HepG2 (cell line): ENCODE results near the gene C12orf43. TPM values are rescaled to one million over a fixed set of nuclear protein-coding genes. Genes with fewer than 3 reads are reported as not detected.

Experiments
- FOXC1 ChIP-seq: sonication (generic); formaldehyde crosslinking; IDR thresholded peaks from 2 replicates; pipeline ENCODE4 v1.8.0; 2022; ENCODE audit warnings: mild to moderate bottlenecking, missing genetic modification reagents, borderline replicate concordance
- HNRNPH1 ChIP-seq: fragments of 200-400 bp; formaldehyde crosslinking; optimal IDR thresholded peaks from 2 replicates; pipeline ENCODE3; 2017; ENCODE audit warnings: mild to moderate bottlenecking, low read depth, low read length
- KAT2B ChIP-seq: fragments of 150-350 bp; IDR thresholded peaks from 2 replicates; pipeline ENCODE4 v1.6.1; 2014; ENCODE audit warnings: low read depth, low read length, borderline replicate concordance
- KDM2A ChIP-seq: sonication (generic); formaldehyde crosslinking; IDR thresholded peaks from 2 replicates; pipeline ENCODE4 v1.4.0; 2020; ENCODE audit warnings: low read depth, missing genetic modification reagents, borderline replicate concordance
- NCOA5 ChIP-seq: sonication (generic); formaldehyde crosslinking; IDR thresholded peaks from 2 replicates; pipeline ENCODE4 v1.4.0; 2020; ENCODE audit warnings: missing genetic modification reagents
- PCBP1 ChIP-seq: fragments of 200-400 bp; formaldehyde crosslinking; IDR thresholded peaks from 2 replicates; pipeline ENCODE4 v1.6.1; 2017; ENCODE audit warnings: mild to moderate bottlenecking, low read depth, low read length, borderline replicate concordance
- PHF20 ChIP-seq: sonication (generic); formaldehyde crosslinking; IDR thresholded peaks from 2 replicates; pipeline ENCODE4 v1.5.0; 2020; ENCODE audit warnings: mild to moderate bottlenecking, missing genetic modification reagents
- PHF5A ChIP-seq: IDR thresholded peaks from one replicate; pipeline ENCODE4 v1.6.1; 2018; ENCODE audit warnings: low read depth, missing genetic modification reagents; ENCODE audit not compliant: unreplicated experiment
- SATB2 ChIP-seq: sonication (generic); formaldehyde crosslinking; IDR thresholded peaks from 2 replicates; pipeline ENCODE4 v1.5.0; 2020; ENCODE audit warnings: missing genetic modification reagents
- SMARCC2 ChIP-seq: fragments of 450-650 bp; IDR thresholded peaks from 2 replicates; pipeline ENCODE4 v1.6.1; 2017; ENCODE audit warnings: antibody characterized with exemption, mild to moderate bottlenecking
- THYN1 ChIP-seq: sonication (generic); formaldehyde crosslinking; IDR thresholded peaks from 2 replicates; pipeline ENCODE4 v1.8.1; 2023; ENCODE audit warnings: low read depth, mild to moderate bottlenecking, moderate library complexity, missing genetic modification reagents, borderline replicate concordance
- ZNF264 ChIP-seq: sonication (generic); formaldehyde crosslinking; IDR thresholded peaks from 2 replicates; pipeline ENCODE4 v1.4.0; 2020; ENCODE audit warnings: missing genetic modification reagents
- ZNF329 ChIP-seq: sonication (generic); formaldehyde crosslinking; IDR thresholded peaks from 2 replicates; pipeline ENCODE4 v1.9.0; 2021; ENCODE audit warnings: low read depth, mild to moderate bottlenecking, missing genetic modification reagents
- ZNF589 ChIP-seq: sonication (generic); formaldehyde crosslinking; conservative IDR thresholded peaks from 2 replicates; pipeline ENCODE4 v1.8.0; 2022; ENCODE audit warnings: mild to moderate bottlenecking, moderate library complexity, missing genetic modification reagents
- ZNF780A ChIP-seq: sonication (generic); formaldehyde crosslinking; IDR thresholded peaks from 2 replicates; pipeline ENCODE4 v1.8.0; 2022; ENCODE audit warnings: mild to moderate bottlenecking, missing genetic modification reagents, moderate library complexity
- ZNF781 ChIP-seq: sonication (generic); formaldehyde crosslinking; IDR thresholded peaks from 2 replicates; pipeline ENCODE4 v1.5.1; 2020; ENCODE audit warnings: borderline replicate concordance, mild to moderate bottlenecking, missing genetic modification reagents; ENCODE audit errors: not compliant biosample characterization
- ZNF788 ChIP-seq: sonication (generic); formaldehyde crosslinking; IDR thresholded peaks from 2 replicates; pipeline ENCODE4 v1.5.0; 2020; ENCODE audit warnings: mild to moderate bottlenecking, missing genetic modification reagents, borderline replicate concordance
- ZSCAN20 ChIP-seq: sonication (generic); formaldehyde crosslinking; IDR thresholded peaks from 2 replicates; pipeline ENCODE4 v1.4.0; 2020; ENCODE audit warnings: missing genetic modification reagents, mild to moderate bottlenecking, borderline replicate concordance
- ZSCAN31 ChIP-seq: sonication (generic); formaldehyde crosslinking; IDR thresholded peaks from 2 replicates; pipeline ENCODE4 v1.5.0; 2020; ENCODE audit warnings: low read depth, mild to moderate bottlenecking, missing genetic modification reagents
- polyA plus RNA-seq, 8 experiments: library from polyadenylated mRNA; depleted of rRNA in 3 of 8; stranded (reverse) in 7 of 8; unstranded in 1 of 8; fragments of >200 nt; fragmentation: Illumina TruSeq in 4 of 8; extraction: Trizol in 4 of 8; gene quantifications; 2 replicates each; pipeline versions ENCODE4 v1.2.1 to v1.2.3, GENCODE V29; 2011 to 2016; ENCODE audit warnings: low read depth in 4 of 8, missing spikeins in 1 of 8, mixed read lengths in 1 of 8; ENCODE audit not compliant: insufficient read depth in 1 of 8
- total RNA-seq, 5 experiments: library from RNA; depleted of rRNA; stranded (reverse); fragments of >200 nt; fragmentation: Illumina TruSeq; extraction: Trizol; gene quantifications; 2 replicates each; pipeline ENCODE4 v1.2.3, GENCODE V29; 2016; ENCODE audit warnings: low read depth in 1 of 5
- TF ChIP-seq, protein P1 (sequence below): sonication (generic); formaldehyde crosslinking; IDR thresholded peaks from 2 replicates; pipeline ENCODE4 v1.4.0; 2020; ENCODE audit warnings: mild to moderate bottlenecking, missing genetic modification reagents
- TF ChIP-seq, protein P2 (sequence below): sonication (generic); formaldehyde crosslinking; IDR thresholded peaks from 2 replicates; pipeline ENCODE4 v1.5.1; 2020; ENCODE audit warnings: missing genetic modification reagents, mild to moderate bottlenecking, borderline replicate concordance
- TF ChIP-seq, protein P3 (sequence below): sonication (generic); formaldehyde crosslinking; IDR thresholded peaks from 2 replicates; pipeline ENCODE4 v1.4.0; 2020; ENCODE audit warnings: missing genetic modification reagents, mild to moderate bottlenecking, borderline replicate concordance

The C12orf43 gene
- total and polyA plus RNA-seq, 2 of the 13 experiments (the other 11 are each of a cell fraction or from before 2014, with no cell fraction given), result 7.9 to 11.1 TPM

GRCh38 chr12:120978296-120979219, 37.7 kb downstream of the C12orf43 start, which contains the start of gene HNF1A (continued):
- peak; percentile 90 for TF ChIP-seq PCBP1
- TF ChIP-seq ZSCAN31 (CRISPR knock-in tag), result no peak
- no peak for TF ChIP-seq SATB2 (CRISPR knock-in tag)
- no peak for TF ChIP-seq NCOA5
- TF ChIP-seq, protein P1, sequence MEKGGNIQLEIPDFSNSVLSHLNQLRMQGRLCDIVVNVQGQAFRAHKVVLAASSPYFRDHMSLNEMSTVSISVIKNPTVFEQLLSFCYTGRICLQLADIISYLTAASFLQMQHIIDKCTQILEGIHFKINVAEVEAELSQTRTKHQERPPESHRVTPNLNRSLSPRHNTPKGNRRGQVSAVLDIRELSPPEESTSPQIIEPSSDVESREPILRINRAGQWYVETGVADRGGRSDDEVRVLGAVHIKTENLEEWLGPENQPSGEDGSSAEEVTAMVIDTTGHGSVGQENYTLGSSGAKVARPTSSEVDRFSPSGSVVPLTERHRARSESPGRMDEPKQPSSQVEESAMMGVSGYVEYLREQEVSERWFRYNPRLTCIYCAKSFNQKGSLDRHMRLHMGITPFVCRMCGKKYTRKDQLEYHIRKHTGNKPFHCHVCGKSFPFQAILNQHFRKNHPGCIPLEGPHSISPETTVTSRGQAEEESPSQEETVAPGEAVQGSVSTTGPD (CRISPR knock-in tag), result 0 out of 2 replicates have a peak, but pooled peaks have one; percentile 28
- peak; percentile 38; the same call in 1 of the 2 replicates for TF ChIP-seq KDM2A (CRISPR knock-in tag)
- peak; percentile 71 for TF ChIP-seq FOXC1 (CRISPR knock-in tag)
- no peak for TF ChIP-seq ZNF780A (CRISPR knock-in tag)
- TF ChIP-seq, protein P2, sequence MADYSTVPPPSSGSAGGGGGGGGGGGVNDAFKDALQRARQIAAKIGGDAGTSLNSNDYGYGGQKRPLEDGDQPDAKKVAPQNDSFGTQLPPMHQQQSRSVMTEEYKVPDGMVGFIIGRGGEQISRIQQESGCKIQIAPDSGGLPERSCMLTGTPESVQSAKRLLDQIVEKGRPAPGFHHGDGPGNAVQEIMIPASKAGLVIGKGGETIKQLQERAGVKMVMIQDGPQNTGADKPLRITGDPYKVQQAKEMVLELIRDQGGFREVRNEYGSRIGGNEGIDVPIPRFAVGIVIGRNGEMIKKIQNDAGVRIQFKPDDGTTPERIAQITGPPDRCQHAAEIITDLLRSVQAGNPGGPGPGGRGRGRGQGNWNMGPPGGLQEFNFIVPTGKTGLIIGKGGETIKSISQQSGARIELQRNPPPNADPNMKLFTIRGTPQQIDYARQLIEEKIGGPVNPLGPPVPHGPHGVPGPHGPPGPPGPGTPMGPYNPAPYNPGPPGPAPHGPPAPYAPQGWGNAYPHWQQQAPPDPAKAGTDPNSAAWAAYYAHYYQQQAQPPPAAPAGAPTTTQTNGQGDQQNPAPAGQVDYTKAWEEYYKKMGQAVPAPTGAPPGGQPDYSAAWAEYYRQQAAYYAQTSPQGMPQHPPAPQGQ, result no peak
- no peak for TF ChIP-seq PHF20 (CRISPR knock-in tag)
- TF ChIP-seq HNRNPH1, result peak; percentile 82
- peak; percentile 63 for TF ChIP-seq PHF5A (CRISPR knock-in tag)
- TF ChIP-seq SMARCC2, result no peak
- TF ChIP-seq KAT2B, result no peak
- TF ChIP-seq ZSCAN20 (CRISPR knock-in tag), result peak; percentile 74; the same call in 1 of the 2 replicates
- TF ChIP-seq ZNF781 (CRISPR knock-in tag), result no peak
- TF ChIP-seq THYN1 (CRISPR knock-in tag), result no peak
- TF ChIP-seq ZNF329 (CRISPR knock-in tag), result no peak
- TF ChIP-seq ZNF589, result no peak
- no peak; the same call in 1 of the 2 replicates for TF ChIP-seq ZNF264 (CRISPR knock-in tag)
- TF ChIP-seq, protein P3, sequence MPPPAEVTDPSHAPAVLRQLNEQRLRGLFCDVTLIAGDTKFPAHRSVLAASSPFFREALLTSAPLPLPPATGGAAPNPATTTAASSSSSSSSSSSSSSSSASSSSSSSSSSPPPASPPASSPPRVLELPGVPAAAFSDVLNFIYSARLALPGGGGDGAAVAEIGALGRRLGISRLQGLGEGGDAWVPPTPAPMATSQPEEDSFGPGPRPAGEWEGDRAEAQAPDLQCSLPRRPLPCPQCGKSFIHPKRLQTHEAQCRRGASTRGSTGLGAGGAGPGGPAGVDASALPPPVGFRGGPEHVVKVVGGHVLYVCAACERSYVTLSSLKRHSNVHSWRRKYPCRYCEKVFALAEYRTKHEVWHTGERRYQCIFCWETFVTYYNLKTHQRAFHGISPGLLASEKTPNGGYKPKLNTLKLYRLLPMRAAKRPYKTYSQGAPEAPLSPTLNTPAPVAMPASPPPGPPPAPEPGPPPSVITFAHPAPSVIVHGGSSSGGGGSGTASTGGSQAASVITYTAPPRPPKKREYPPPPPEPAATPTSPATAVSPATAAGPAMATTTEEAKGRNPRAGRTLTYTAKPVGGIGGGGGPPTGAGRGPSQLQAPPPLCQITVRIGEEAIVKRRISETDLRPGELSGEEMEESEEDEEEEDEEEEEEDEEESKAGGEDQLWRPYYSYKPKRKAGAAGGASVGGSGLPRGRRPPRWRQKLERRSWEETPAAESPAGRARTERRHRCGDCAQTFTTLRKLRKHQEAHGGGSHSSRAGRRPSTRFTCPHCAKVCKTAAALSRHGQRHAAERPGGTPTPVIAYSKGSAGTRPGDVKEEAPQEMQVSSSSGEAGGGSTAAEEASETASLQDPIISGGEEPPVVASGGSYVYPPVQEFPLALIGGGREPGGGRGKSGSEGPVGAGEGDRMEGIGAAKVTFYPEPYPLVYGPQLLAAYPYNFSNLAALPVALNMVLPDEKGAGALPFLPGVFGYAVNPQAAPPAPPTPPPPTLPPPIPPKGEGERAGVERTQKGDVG (CRISPR knock-in tag), result 0 out of 2 replicates have a peak, but pooled peaks have one; percentile 26
- TF ChIP-seq ZNF788 (CRISPR knock-in tag), result peak; percentile 49; the same call in 1 of the 2 replicates
